Gastroesophageal sphincter (tissue), 4 donors: ENCODE measurements around the gene ZNF708. TPM values are rescaled to one million over a fixed set of nuclear protein-coding genes. Genes with fewer than 3 reads are reported as not detected.
"Not testable (repeated sequence)": the region's sequence is repeated elsewhere in the genome, so short reads cannot be mapped to it uniquely, and the experiment has no call there.

Experiments
- ATAC-seq: fragments of 150-250 bp; one replicate; pipeline ENCODE4 v1.9.1; 2016; ENCODE audit warnings: mild to moderate bottlenecking, moderate library complexity
- H3K27ac ChIP-seq, 4 donors: fragments of 200-600 bp; sonication (generic) in 3 of 4; 1 replicate in 3 of 4; 2 replicates in 1 of 4; pipeline ENCODE4 v1.5.1; 2016 to 2019
- H3K27me3 ChIP-seq: fragments of 200-600 bp; sonication (generic); one replicate; pipeline ENCODE4 v1.5.1; 2019
- H3K36me3 ChIP-seq, 2 donors: fragments of 200-600 bp; sonication (generic); one replicate each; pipeline ENCODE4 v1.5.1; 2019; ENCODE audit warnings: control low read depth in 1 of 2
- H3K4me1 ChIP-seq, 3 donors: fragments of 200-600 bp; sonication (generic); 1 replicate in 2 of 3; 2 replicates in 1 of 3; pipeline ENCODE4 v1.5.1; 2016 to 2019; ENCODE audit warnings: control low read depth in 2 of 3
- H3K4me3 ChIP-seq, 2 donors: fragments of 200-600 bp; sonication (generic); one replicate each; pipeline ENCODE4 v1.5.1; 2019; ENCODE audit warnings: mild to moderate bottlenecking in 1 of 2, moderate library complexity in 1 of 2
- H3K9me3 ChIP-seq, 3 donors: fragments of 200-600 bp; sonication (generic); one replicate each; pipeline ENCODE4 v1.5.1; 2017 to 2019; ENCODE audit warnings: control low read depth in 2 of 3
- EP300 ChIP-seq: sonication (generic); formaldehyde crosslinking; IDR thresholded peaks from one replicate; pipeline ENCODE4 v1.6.1; 2017; ENCODE audit warnings: antibody characterized with exemption, mild to moderate bottlenecking
- POLR2A ChIP-seq, 2 donors: fragments of 450-650 bp; IDR thresholded peaks; one replicate each; pipeline ENCODE4 v1.6.1; 2017; ENCODE audit warnings: antibody characterized with exemption in 2 of 2, mild to moderate bottlenecking in 2 of 2, moderate library complexity in 1 of 2
- POLR2AphosphoS5 ChIP-seq: sonication (generic); formaldehyde crosslinking; IDR thresholded peaks from one replicate; pipeline ENCODE4 v1.6.1; 2017; ENCODE audit warnings: antibody characterized with exemption
- WGBS, 2 donors: methylation state at CpG; one replicate each; pipeline ENCODE4 v1.1.5; 2018; ENCODE audit warnings: low coverage in 1 of 2; 5-methylcytosine and 5-hydroxymethylcytosine counted together
- total RNA-seq, 4 donors: library from RNA; depleted of rRNA; stranded (reverse); fragments of >200 nt; gene quantifications; one replicate each; pipeline ENCODE4 v1.1.0, GENCODE V29; 2016
- TF ChIP-seq, protein P1 (sequence below), 4 experiments: fragments of 200-600 bp in 2 of 4; fragments of 450-650 bp in 2 of 4; sonication (generic) in 1 of 4; IDR thresholded peaks; one replicate each; pipeline ENCODE4 v1.5.1; 2017 to 2019; ENCODE audit warnings: antibody characterized with exemption in 4 of 4, mild to moderate bottlenecking in 2 of 4, moderate library complexity in 2 of 4

ZNF708 gene
- total RNA-seq, 4 donors from 2014 or later = 4.8 to 18.4 (median 12.7) TPM

DNA sequence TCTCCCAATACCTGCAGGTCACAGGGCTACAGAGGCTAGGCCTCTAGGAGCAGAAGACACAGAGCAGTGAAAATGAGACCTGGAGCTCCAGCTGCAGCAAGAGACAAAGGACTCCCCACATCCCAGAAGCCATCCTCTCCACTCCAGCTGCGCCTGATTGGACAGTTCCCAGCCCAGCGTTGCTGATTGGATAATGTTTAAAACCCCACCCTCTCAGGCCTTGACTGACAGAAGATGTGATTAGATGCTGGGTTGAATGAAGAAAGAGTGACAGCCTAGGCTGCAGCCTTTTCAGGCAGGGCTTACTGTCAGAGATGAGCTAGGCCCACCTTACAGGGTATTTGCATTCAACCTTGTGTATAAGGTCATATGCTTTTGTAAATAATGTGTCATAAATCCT lies 59.4 kb downstream of the ZNF708 start:
- no peak for TF ChIP-seq EP300
- no peak overlapping the region for H3K4me3 ChIP-seq
- H3K27me3 ChIP-seq = peaks cover 4% of the 10 kb centered on the region
- no peaks in the 10 kb centered on the region for H3K36me3 ChIP-seq
- ATAC-seq = no peak
- H3K4me1 ChIP-seq = no peaks in the 10 kb centered on the region
- WGBS, 2 donors = 82% methylated on average over 2 of the region's 2 CpGs; no CpG with 5 or more reads in 1 of the 2 donors
- peaks cover 0 to 24% (median 0%) of the 10 kb centered on the region in 3 donors for H3K9me3 ChIP-seq
- H3K27ac ChIP-seq = no peak overlapping the region

DNA sequence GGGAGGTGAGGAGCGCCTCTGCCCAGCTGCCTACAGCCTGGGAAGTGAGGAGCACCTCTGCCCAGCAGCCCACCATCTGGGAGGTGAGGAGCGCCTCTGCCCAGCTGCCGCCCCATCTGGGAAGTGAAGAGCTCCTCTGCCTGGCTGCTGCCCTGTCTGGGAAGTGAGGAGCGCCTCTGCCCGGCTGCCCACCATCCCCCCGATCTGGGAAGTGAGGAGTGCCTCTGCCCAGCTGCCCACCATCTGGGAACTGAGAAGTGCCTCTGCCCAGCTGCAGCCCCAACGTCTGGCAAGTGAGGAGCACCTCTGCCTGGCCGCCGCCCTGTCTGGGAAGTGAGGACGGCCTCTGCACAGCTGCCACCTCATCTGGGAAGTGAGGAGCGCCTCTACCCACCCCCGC lies 64.3 kb downstream of the ZNF708 start:
- H3K27ac ChIP-seq = no peak overlapping the region
- ATAC-seq = no peak
- H3K36me3 ChIP-seq = no peaks in the 10 kb centered on the region
- H3K4me1 ChIP-seq = no peaks in the 10 kb centered on the region
- no peak for TF ChIP-seq POLR2A (IDR thresholded peaks at IDR 0.05)
- TF ChIP-seq POLR2AphosphoS5 = no peak
- TF ChIP-seq EP300 = no peak
- TF ChIP-seq, protein P1, sequence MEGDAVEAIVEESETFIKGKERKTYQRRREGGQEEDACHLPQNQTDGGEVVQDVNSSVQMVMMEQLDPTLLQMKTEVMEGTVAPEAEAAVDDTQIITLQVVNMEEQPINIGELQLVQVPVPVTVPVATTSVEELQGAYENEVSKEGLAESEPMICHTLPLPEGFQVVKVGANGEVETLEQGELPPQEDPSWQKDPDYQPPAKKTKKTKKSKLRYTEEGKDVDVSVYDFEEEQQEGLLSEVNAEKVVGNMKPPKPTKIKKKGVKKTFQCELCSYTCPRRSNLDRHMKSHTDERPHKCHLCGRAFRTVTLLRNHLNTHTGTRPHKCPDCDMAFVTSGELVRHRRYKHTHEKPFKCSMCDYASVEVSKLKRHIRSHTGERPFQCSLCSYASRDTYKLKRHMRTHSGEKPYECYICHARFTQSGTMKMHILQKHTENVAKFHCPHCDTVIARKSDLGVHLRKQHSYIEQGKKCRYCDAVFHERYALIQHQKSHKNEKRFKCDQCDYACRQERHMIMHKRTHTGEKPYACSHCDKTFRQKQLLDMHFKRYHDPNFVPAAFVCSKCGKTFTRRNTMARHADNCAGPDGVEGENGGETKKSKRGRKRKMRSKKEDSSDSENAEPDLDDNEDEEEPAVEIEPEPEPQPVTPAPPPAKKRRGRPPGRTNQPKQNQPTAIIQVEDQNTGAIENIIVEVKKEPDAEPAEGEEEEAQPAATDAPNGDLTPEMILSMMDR (IDR thresholded peaks at IDR 0.05) = no peak
- H3K9me3 ChIP-seq = peaks cover 0 to 20% (median 0%) of the 10 kb centered on the region in 3 donors
- H3K27me3 ChIP-seq = no peaks in the 10 kb centered on the region
- no peak overlapping the region for H3K4me3 ChIP-seq
- no CpG with 5 or more reads among the region's 12 CpGs for WGBS, 2 donors

DNA sequence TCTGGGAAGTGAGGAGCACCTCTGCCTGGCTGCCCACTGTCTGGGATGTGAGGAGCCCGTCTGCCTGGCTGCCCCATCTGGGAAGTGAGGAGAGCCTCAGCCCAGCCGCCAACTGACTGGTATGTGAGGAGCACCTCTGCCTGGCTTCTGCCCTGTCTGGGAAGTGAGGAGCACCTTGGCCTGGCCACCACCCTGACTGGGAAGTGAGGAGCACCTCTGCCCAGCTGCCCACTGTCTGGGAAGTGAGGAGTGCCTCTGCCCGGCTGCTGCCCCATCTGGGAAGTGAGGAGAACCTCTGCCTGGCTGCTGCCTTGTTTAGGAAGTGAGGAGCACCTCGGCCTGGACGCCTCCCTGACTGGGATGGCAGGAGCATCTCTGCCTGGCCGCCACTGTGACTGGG lies 64.8 kb downstream of the ZNF708 start:
- no peak overlapping the region for H3K4me3 ChIP-seq
- no CpG with 5 or more reads among the region's 6 CpGs for WGBS, 2 donors
- no peak overlapping the region for H3K27ac ChIP-seq
- ATAC-seq = no peak
- H3K4me1 ChIP-seq = no peaks in the 10 kb centered on the region
- H3K27me3 ChIP-seq = no peaks in the 10 kb centered on the region
- TF ChIP-seq, protein P1 (IDR thresholded peaks at IDR 0.05) = no peak
- TF ChIP-seq POLR2AphosphoS5 = no peak
- TF ChIP-seq POLR2A (IDR thresholded peaks at IDR 0.05) = no peak
- TF ChIP-seq EP300 = no peak
- H3K36me3 ChIP-seq = no peaks in the 10 kb centered on the region
- H3K9me3 ChIP-seq = peaks cover 0 to 20% (median 0%) of the 10 kb centered on the region in 3 donors

DNA sequence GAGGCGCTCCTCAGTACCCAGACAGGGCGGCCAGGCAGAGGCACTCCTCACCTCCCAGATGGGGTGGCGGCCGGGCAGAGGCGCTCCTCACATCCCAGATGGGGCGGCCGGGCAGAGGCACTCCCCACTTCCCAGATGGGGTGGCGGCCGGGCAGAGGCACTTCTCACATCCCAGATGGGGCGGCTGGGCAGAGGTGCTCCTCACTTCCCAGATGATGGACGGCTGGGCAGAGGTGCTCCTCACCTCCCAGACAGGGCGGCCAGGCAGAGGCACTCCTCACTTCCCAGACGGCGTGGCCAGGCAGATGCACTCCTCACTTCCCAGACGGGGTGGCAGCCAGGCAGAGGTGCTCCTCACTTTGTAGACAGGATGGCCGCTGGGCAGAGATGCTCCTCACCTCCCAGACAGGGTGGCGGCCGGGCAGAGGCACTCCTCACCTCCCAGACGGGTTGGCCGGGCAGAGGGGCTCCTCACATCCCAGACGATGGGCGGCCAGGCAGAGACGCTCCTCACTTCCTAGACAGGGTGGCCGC lies 68.3 kb downstream of the ZNF708 start:
- ATAC-seq = not testable (repeated sequence)

DNA sequence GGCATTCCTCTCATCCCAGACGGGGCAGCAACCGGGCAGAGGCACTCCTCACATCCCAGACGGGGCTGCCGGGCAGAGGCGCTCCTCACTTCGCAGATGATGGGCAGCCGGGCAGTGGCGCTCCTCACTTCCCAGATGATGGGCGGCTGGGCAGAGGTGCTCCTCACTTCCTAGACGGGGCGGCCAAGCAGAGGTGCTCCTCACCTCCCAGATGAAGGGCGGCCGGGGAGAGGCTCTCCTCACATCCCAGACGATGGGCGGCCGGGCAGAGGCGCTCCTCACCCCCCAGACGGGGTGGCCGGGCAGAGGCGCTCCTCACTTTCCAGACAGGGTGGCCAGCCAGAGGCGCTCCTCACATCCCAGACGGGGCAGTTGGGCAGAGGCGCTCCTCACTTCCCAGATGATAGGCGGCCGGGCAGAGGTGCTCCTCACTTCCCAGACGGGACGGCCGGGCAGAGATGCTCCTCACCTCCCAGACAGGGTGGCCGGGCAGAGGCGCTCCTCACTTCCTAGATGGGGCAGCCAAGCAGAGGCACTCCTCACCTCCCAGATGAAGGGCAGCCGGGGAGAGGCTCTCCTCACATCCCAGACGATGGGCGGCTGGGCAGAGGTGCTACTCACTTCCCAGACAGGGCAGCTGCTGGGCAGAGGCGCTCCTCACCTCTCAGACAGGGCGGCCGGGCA lies 68.9 kb downstream of the ZNF708 start:
- Histone ChIP-seq H3K4me1 (no peaks in the 10 kb centered on the region), H3K9me3 (peaks cover 0 to 19% (median 0%) of the 10 kb centered on the region in 3 donors), H3K36me3 (no peaks in the 10 kb centered on the region), H3K4me3 (no peak overlapping the region), H3K27me3 (no peaks in the 10 kb centered on the region), H3K27ac (no peak overlapping the region)
- ATAC-seq = no peak
- TF ChIP-seq POLR2A (IDR thresholded peaks at IDR 0.05) (no peak), EP300 (no peak), POLR2AphosphoS5 (no peak)
- TF ChIP-seq, protein P1 (IDR thresholded peaks at IDR 0.05) = no peak
- no CpG with 5 or more reads among the region's 36 CpGs for WGBS, 2 donors

More for the DNA sequence above, 68.3 kb downstream of the ZNF708 start:
- H3K27ac ChIP-seq, H3K4me3 ChIP-seq, H3K27me3 ChIP-seq, H3K4me1 ChIP-seq, H3K36me3 ChIP-seq: not testable (repeated sequence)
- H3K9me3 ChIP-seq = peaks cover 0 to 19% (median 0%) of the 10 kb centered on the region in 3 donors
- no CpG with 5 or more reads among the region's 24 CpGs for WGBS, 2 donors

DNA sequence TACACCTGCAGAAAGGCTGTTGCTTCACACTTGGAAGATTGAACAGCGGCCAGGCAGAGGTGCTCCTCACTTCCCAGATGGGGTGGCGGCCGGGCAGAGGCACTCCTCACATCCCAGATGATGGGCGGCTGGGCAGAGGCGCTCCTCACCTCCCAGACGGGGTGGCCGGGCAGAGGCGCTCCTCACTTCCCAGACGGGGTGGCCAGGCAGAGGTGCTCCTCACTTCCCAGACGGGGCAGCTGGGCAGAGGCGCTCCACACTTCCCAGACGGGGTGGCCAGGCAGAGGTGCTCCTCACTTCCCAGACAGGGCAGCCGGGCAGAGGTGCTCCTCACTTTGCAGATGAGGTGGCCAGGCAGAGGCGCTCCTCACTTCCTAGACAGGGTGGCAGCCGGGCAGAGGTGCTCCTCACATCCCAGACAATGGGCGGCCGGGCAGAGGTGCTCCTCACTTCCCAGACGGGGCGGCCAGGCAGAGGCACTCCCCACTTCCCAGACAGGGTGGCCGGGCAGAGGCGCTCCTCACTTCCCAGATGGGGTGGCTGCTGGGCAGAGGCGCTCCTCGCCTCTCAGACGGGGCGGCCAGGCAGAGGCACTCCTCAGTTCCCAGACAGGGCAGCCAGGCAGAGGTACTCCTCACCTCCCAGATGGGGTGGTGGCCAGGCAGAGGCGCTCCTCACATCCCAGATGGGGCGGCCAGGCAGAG lies 69.6 kb downstream of the ZNF708 start:
- not testable (repeated sequence) for H3K27me3 ChIP-seq, H3K36me3 ChIP-seq, H3K27ac ChIP-seq, H3K4me1 ChIP-seq, H3K4me3 ChIP-seq, ATAC-seq
- no CpG with 5 or more reads among the region's 27 CpGs for WGBS, 2 donors
- peaks cover 0 to 19% (median 0%) of the 10 kb centered on the region in 3 donors for H3K9me3 ChIP-seq
